HL-60 (cell line): ENCODE results near the gene NCBP2.

Experiments
- DNase-seq, 2 experiments: peaks; one replicate each; pipeline ENCODE4 v3.0.0-alpha.2; 2010 to 2020; ENCODE audit warnings: low read depth in 1 of 2, low spot score in 1 of 2
- H3K27ac ChIP-seq: fragments of 250-450 bp; sonication (Bioruptor Pico); replicated peaks from 2 replicates; pipeline ENCODE4 v1.5.1; 2020; ENCODE audit warnings: mild to moderate bottlenecking, moderate library complexity
- H3K27me3 ChIP-seq: fragments of 250-450 bp; sonication (Bioruptor Pico); 2 replicates; pipeline ENCODE4 v1.5.1; 2021; ENCODE audit warnings: mild to moderate bottlenecking, moderate library complexity; ENCODE audit not compliant: insufficient read depth, poor library complexity, severe bottlenecking
- H3K4me3 ChIP-seq: replicated peaks from 2 replicates; pipeline ENCODE4 v1.5.1; 2011; ENCODE audit warnings: mild to moderate bottlenecking, control low read depth, low read length; ENCODE audit not compliant: insufficient read depth
- GABPA ChIP-seq: IDR thresholded peaks from 2 replicates; pipeline ENCODE4 v1.6.1; 2012; ENCODE audit warnings: low read depth
- POLR2AphosphoS5 ChIP-seq: IDR thresholded peaks from 2 replicates; pipeline ENCODE4 v1.6.1; 2012; ENCODE audit warnings: low read depth
- SPI1 ChIP-seq: IDR thresholded peaks from 2 replicates; pipeline ENCODE4 v1.6.1; 2012; ENCODE audit warnings: low read depth, mild to moderate bottlenecking, borderline replicate concordance
- TF ChIP-seq, protein P1 (sequence below): IDR thresholded peaks from 2 replicates; pipeline ENCODE4 v1.6.1; 2012; ENCODE audit warnings: low read depth; ENCODE audit not compliant: insufficient replicate concordance
- TF ChIP-seq, protein P2 (sequence below): IDR thresholded peaks from one replicate; pipeline ENCODE4 v1.5.1; 2011; ENCODE audit warnings: low read length, control low read depth, inconsistent platforms; ENCODE audit not compliant: insufficient read depth

NCBP2 gene

DNA sequence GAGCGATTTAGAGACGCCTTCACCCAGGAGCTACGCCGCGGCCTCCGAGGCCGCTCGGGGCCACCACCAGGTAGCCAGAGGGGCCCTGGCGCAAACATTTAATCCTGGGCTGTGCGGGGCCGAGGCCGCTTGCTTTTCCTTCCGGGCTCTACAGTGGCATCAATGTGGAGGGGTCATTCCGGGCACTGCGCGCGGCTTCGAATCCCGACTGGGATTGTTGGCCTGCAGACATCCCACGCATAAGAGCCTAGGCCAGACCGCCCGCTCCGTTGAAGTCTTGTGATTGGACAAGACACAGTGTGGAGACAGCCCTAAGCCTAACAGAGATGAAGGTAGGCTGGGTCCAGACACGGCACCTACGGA is 568 bp upstream of the NCBP2 start:
- Histone ChIP-seq H3K4me3 (peak overlapping the region; percentile 83), H3K27ac (peak overlapping the region; percentile 96), H3K27me3 (no peaks in the 10 kb centered on the region)
- DNase-seq, result no peak
- TF ChIP-seq, protein P1, sequence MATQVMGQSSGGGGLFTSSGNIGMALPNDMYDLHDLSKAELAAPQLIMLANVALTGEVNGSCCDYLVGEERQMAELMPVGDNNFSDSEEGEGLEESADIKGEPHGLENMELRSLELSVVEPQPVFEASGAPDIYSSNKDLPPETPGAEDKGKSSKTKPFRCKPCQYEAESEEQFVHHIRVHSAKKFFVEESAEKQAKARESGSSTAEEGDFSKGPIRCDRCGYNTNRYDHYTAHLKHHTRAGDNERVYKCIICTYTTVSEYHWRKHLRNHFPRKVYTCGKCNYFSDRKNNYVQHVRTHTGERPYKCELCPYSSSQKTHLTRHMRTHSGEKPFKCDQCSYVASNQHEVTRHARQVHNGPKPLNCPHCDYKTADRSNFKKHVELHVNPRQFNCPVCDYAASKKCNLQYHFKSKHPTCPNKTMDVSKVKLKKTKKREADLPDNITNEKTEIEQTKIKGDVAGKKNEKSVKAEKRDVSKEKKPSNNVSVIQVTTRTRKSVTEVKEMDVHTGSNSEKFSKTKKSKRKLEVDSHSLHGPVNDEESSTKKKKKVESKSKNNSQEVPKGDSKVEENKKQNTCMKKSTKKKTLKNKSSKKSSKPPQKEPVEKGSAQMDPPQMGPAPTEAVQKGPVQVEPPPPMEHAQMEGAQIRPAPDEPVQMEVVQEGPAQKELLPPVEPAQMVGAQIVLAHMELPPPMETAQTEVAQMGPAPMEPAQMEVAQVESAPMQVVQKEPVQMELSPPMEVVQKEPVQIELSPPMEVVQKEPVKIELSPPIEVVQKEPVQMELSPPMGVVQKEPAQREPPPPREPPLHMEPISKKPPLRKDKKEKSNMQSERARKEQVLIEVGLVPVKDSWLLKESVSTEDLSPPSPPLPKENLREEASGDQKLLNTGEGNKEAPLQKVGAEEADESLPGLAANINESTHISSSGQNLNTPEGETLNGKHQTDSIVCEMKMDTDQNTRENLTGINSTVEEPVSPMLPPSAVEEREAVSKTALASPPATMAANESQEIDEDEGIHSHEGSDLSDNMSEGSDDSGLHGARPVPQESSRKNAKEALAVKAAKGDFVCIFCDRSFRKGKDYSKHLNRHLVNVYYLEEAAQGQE, result no peak
- TF ChIP-seq SPI1, result no peak

DNA sequence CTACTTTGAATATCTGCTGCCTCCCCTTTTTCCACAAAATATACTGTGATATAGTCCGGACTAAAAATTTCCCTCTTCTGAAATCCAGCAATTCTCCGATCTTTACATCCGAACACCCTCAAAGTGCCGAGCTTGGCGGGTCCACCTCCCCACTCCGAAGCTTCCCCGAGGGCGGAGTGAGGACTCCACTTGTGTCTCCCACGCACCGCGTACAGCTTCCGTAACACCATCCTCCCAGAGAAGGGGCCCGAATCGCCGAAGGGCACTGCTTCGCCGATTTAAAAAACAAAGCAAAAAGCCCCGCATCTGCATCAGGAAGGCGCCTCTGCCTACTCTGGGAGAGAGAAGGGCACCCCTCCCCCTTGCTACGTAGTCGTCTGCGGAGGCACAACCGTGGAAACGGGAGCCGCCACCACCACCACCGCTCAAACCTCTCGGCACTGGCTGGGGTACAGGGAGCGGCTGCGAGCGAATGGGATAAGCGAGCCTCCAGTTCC is 551 bp downstream of the NCBP2 start:
- peak overlapping the region; percentile 96 for H3K27ac ChIP-seq
- peak overlapping the region; percentile 83 for H3K4me3 ChIP-seq
- peak; percentile 48 to 65 for DNase-seq
- TF ChIP-seq, protein P1, result no peak
- TF ChIP-seq, protein P2, sequence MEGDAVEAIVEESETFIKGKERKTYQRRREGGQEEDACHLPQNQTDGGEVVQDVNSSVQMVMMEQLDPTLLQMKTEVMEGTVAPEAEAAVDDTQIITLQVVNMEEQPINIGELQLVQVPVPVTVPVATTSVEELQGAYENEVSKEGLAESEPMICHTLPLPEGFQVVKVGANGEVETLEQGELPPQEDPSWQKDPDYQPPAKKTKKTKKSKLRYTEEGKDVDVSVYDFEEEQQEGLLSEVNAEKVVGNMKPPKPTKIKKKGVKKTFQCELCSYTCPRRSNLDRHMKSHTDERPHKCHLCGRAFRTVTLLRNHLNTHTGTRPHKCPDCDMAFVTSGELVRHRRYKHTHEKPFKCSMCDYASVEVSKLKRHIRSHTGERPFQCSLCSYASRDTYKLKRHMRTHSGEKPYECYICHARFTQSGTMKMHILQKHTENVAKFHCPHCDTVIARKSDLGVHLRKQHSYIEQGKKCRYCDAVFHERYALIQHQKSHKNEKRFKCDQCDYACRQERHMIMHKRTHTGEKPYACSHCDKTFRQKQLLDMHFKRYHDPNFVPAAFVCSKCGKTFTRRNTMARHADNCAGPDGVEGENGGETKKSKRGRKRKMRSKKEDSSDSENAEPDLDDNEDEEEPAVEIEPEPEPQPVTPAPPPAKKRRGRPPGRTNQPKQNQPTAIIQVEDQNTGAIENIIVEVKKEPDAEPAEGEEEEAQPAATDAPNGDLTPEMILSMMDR, result no peak
- TF ChIP-seq GABPA (no peak), POLR2AphosphoS5 (no peak), SPI1 (no peak)
- no peaks in the 10 kb centered on the region for H3K27me3 ChIP-seq

DNA sequence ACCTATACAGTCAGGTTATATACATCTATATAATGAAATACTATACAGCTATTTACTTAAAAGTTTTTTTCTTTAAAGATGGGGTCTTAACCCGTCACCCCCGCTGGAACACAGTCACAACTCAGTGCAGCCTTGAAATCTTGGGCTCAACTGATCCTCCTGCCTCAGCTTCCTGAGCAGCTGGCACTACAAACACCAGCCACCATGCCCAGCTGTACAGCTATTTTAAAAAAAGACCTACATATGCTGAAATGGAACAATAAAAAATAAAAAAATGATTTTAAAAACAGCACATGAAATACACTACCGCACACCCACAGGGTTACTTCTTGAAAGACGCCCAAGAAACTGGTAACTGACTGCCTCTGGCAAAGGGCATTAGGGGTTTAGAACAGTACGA is 3.8 kb downstream of the NCBP2 start:
- H3K4me3 ChIP-seq, result no peak overlapping the region
- TF ChIP-seq GABPA, result no peak
- no peak for TF ChIP-seq SPI1
- TF ChIP-seq, protein P1, result no peak
- no peak for TF ChIP-seq POLR2AphosphoS5
- TF ChIP-seq, protein P2, result no peak
- no peak for DNase-seq
- H3K27ac ChIP-seq, result no peak overlapping the region
- H3K27me3 ChIP-seq, result no peaks in the 10 kb centered on the region

DNA sequence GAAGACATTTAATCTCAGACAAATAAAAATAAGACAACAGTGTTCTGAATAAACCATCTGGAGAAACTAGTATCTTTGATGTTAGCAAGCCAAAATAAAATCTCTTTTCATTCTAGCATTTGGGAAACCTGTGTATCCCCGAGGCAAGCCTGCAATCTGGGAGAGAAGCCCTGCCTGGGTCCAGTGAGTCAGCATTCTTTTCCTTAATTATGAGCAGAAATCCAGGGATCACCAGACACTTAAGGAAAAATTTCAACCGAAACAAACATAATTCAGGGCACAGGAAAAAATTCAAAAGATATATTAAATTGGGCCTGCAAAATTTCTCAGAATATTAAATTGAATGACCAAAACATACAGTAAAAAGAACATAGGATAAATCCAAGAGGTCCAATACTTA is 4.2 kb downstream of the NCBP2 start:
- DNase-seq, result no peak
- no peaks in the 10 kb centered on the region for H3K27me3 ChIP-seq
- no peak overlapping the region for H3K27ac ChIP-seq
- H3K4me3 ChIP-seq, result no peak overlapping the region
- TF ChIP-seq GABPA (no peak), POLR2AphosphoS5 (no peak), SPI1 (no peak)
- TF ChIP-seq, protein P2, result no peak
- TF ChIP-seq, protein P1, result no peak
